Left forelimb (tissue), 1 donor: ENCODE measurements around the gene GPR32.
"Not testable (repeated sequence)": the region's sequence is repeated elsewhere in the genome, so short reads cannot be mapped to it uniquely, and the experiment has no call there.

Experiments used
- DNase-seq: peaks from one replicate; pipeline ENCODE4 v3.0.0-alpha.2; 2018; ENCODE audit warnings: low spot score

GPR32 gene

GRCh38 chr19:50770164-50770563 is at the start of gene GPR32:
TSS of gene GPR32 (plus strand) at chr19:50770464. CDS start at chr19:50770601, 137 bp downstream.
- DNase-seq: not testable (repeated sequence)

GRCh38 chr19:50720921-50721381 is 49.3 kb upstream of the GPR32 start:
- no peak for DNase-seq

GRCh38 chr19:50721441-50722137 is 48.7 kb upstream of the GPR32 start:
- no peak for DNase-seq

GRCh38 chr19:50722201-50723013 is 47.9 kb upstream of the GPR32 start:
- no peak for DNase-seq

- DNase-seq: no peak
Observed at GRCh38 chr19:50723069-50723468, 47.2 kb upstream of the GPR32 start, which contains the start of gene CLEC11A. TSS of gene CLEC11A (plus strand) at chr19:50723364. CDS start at chr19:50723526, 162 bp downstream.

GRCh38 chr19:50723735-50724521 is 46.3 kb upstream of the GPR32 start:
- no peak for DNase-seq

- peak; percentile 100 for DNase-seq
Observed at GRCh38 chr19:50724522-50725217, 45.6 kb upstream of the GPR32 start.

- DNase-seq: no peak
Observed at GRCh38 chr19:50725218-50725910, 44.9 kb upstream of the GPR32 start.

- no peak for DNase-seq
Observed at GRCh38 chr19:50725911-50726230, 44.4 kb upstream of the GPR32 start.

GRCh38 chr19:50728084-50728737 is 42.1 kb upstream of the GPR32 start:
- DNase-seq: no peak

GRCh38 chr19:50729894-50730293 is 40.4 kb upstream of the GPR32 start:
- no peak for DNase-seq

- DNase-seq: no peak
Observed at GRCh38 chr19:50735869-50736268, 34.4 kb upstream of the GPR32 start.

- DNase-seq: no peak
Observed at GRCh38 chr19:50736338-50736737, 33.9 kb upstream of the GPR32 start.

- DNase-seq: no peak
Observed at GRCh38 chr19:50739132-50739913, 30.9 kb upstream of the GPR32 start.

GRCh38 chr19:50739914-50740426 is 30.3 kb upstream of the GPR32 start:
- DNase-seq: no peak

GRCh38 chr19:50741179-50741933 is 28.9 kb upstream of the GPR32 start:
- no peak for DNase-seq

GRCh38 chr19:50743537-50743936 is 26.7 kb upstream of the GPR32 start:
- no peak for DNase-seq

- DNase-seq: no peak
Observed at GRCh38 chr19:50745221-50745620, 25.0 kb upstream of the GPR32 start.

- not testable (repeated sequence) for DNase-seq
Observed at GRCh38 chr19:50747141-50747540, 23.1 kb upstream of the GPR32 start.
